ENCODE results near the gene SCD5.
A peak's percentile ranks its signal among the peaks of the same experiment; 100 is the strongest.

Gene SCD5

DNA sequence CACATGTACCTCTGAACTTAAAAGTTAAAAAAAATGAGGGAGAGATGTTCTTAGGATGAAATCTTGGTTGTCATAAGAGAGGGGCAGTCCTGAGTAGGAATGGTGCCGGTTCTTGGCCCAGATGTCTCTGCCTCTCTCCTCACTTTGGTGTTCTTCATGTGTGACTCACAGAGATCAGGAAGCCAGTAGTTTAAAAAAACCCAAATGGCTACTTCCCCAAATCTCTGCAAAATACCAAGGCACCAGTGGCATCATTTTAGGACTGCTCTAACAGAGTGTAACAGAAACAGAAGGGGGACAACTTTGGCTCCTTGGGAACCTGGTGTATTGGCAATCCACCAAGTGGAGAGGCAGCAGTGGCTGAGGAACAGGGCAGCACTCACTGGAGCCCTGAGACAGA lies 116.8 kb downstream of the SCD5 start:
- no peak for DNase-seq

GRCh38 chr4:82680834-82681233 lies 117.8 kb downstream of the SCD5 start:
- no peak for DNase-seq

- no peak for DNase-seq
Measured at GRCh38 chr4:82679531-82679930, 119.1 kb downstream of the SCD5 start.

GRCh38 chr4:82678051-82678450 lies 120.5 kb downstream of the SCD5 start:
- DNase-seq = no peak

- DNase-seq = peak in 1 of 2 donors; percentile 48
Measured at GRCh38 chr4:82677327-82677726, 121.3 kb downstream of the SCD5 start.

DNA sequence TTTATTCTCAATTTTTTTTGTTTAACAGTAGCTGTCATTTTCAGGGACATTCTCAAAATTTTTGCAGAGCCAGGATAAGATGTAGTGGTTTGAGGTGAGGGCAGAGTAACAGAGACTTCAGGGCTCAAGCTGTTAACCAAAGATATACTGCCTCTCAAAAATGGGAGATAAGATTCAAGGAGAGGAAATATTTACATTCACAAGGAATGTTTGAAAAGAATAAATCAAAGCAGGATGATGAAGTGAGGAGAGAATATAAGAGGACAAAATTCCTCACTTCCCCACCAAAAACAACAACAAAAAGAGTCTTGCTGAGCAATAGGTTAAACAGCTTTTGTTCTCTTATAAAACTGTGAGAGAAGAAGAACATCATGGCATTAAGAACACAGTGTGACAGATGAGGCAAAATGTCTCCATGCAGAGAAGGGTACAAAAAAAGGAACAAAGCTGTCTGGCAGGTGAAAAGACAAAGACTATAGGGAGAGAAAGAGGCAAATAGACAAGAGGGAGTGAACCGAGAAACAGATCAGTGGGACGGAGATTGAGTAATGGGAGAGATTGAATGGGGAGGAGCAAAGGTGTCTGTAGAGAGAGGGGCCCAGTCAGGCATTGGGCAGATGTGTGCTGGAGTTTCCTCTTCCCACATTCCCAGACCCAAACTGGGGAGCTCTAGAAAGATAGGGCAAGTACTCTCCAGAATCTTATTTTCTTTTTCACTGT lies 130.7 kb downstream of the SCD5 start:
- no peak for DNase-seq

DNA sequence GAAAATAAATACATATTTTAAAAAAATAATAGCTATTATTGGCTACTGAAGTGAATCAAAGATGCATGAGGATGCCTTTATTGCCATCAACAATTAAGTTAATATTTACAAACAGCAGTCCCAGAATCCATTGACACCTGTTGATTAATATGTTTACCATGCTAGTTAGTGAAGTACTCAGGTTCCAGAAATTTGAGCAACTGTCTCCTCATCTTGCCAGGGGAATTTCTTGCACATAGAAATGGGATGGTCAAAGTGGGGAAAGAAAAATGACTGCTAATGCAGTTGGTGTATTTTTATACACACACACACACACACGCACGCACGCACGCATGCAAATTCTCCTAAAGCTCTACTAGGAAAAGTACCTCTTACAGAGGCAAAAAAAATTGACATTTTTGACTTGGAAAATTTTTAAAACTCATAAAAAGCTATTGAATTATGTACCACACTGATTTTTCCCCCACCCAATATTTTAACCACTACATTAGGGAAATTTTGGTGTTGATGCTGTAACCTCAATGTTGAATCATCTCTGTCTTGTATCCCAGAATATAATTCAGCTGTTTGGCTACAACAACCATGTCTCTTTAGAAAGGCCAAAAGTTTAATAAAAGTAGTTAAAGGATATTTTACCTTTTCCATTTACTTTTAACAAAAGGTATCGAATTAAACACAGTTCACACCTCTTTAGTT lies 131.5 kb downstream of the SCD5 start:
- DNase-seq = no peak

GRCh38 chr4:82661181-82661992 lies 137.2 kb downstream of the SCD5 start:
- no peak for DNase-seq

- no peak for DNase-seq
Measured at GRCh38 chr4:82652062-82652461, 146.5 kb downstream of the SCD5 start.

GRCh38 chr4:82650868-82651267 lies 147.7 kb downstream of the SCD5 start:
- DNase-seq = no peak

- no peak for DNase-seq
Measured at GRCh38 chr4:82648356-82648755, 150.2 kb downstream of the SCD5 start.

DNA sequence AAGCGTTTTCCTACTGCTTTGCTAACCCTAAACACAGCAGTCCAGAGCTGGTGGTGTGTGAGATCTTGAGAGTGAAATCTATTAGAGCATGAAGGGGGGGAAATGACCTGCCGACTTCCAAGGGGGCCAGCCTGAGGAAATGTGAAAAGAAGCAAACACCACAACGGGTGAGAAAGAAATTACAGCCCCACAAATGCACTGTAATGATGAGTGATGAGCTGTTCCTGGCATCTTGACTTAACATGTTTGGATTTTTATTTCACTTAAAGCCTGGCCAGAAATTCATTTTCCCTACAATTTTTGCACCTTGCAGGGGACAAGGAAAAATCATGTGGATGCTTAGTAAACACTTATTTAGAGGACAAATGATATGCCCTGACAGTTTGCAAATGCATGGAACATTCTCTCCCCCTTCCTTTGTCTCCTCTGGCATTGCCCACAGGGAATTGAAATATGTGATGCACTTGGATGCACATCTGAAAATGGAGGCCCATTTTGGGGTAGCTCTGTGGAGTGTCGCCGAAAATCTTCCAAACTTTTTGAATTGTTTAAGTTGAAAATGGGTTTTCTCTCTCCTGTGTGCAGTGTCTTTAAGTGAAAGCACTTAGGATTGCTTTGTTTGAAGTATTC lies 152.5 kb downstream of the SCD5 start:
- DNase-seq = no peak

DNA sequence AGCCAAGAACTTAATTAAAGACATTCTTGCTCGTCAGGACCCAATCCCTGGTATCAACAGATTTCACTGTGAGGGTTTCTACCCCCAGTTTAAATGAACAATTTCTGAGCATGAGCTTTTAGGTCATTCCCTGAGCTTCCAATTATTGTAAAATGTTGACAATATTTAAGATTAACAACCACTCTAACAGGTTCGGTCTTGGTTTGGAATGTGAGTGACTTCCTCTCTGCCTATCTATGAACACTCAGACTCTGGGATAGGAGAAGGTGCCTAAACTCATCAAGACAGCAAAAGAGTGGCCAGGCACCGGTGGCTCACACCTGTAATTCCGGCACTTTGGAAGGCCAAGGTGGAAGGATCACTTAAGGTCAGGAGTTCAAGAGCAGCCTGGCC lies 153.9 kb downstream of the SCD5 start:
- no peak for DNase-seq

GRCh38 chr4:82643994-82644733 lies 154.4 kb downstream of the SCD5 start:
- DNase-seq = no peak

- DNase-seq = no peak
Measured at GRCh38 chr4:82642331-82642730, 156.3 kb downstream of the SCD5 start.

GRCh38 chr4:82640540-82640939 lies 158.1 kb downstream of the SCD5 start:
- no peak for DNase-seq

GRCh38 chr4:82639971-82640370 lies 158.6 kb downstream of the SCD5 start:
- DNase-seq = peak in 1 of 2 donors; percentile 22

DNA sequence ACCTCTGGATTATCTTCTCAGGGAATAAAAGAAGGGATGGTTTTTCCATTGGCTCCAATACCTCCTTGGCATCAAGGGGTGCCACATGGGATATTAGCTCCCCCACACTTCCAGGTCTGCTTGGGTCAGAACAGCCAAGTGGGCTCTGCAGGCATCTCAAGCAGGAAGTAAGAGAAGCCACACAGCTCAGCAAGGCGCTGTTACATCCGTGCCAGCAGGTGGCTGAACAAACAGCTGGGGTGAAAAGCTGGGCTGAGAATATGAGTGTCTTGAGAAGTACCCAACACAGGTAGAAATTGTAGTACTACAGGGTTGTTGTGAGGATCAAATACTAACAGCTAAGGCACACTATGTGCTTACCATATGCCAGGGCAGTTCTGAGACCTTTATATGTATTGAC lies 160.1 kb downstream of the SCD5 start:
- no peak for DNase-seq

GRCh38 chr4:82630079-82630478 lies 168.5 kb downstream of the SCD5 start:
- no peak for DNase-seq

GRCh38 chr4:82629238-82630000 lies 169.2 kb downstream of the SCD5 start:
- DNase-seq = peak in 1 of 2 donors; percentile 61

DNA sequence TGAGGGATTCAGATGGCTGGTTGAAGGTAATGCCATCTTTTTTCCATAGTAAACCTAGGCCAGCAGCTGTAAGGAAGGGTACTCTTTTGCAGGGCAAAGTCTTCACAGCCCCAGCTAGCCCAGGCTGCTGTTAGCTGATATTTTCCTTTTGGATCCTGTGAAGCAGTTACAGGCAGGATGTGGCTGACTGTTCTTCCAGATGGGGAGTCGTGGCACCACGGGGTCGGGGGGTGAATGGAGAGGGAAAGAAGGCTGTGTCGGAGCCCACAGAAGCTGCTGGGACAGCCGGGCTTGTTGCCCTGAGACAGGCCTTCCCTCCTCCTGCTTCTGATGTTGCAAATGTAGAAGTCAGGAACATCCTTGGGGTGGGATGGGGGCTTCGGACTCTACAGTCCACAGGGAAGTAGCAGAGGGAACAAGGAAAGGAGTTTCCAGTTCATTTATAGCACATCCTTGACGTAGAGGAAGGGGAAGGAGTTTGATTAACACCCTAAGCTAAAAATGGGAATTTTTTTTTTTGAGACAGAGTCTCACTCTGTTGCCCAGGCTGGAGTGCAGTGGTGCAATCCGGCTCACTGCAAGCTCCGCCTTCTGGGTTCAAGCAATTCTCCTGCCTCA lies 172.2 kb downstream of the SCD5 start:
- DNase-seq = no peak

Data from hippocampal formation (tissue), 2 donors.